EH (cell line): Measurements from ENCODE around the gene RAB3A.
A peak's percentile ranks its signal among the peaks of the same experiment; 100 is the strongest.

Source experiments
- DNase-seq: peaks from one replicate; pipeline ENCODE4 v3.0.0-alpha.2; 2015; ENCODE audit warnings: low read depth

The RAB3A gene

GRCh38 chr19:18197306-18197705 lies 6.5 kb downstream of the RAB3A start:
- DNase-seq, result no peak

GRCh38 chr19:18196511-18196845 lies 7.4 kb downstream of the RAB3A start:
- DNase-seq, result no peak

- peak; percentile 50 for DNase-seq
Observed at GRCh38 chr19:18194554-18195238, 9.1 kb downstream of the RAB3A start.

GRCh38 chr19:18194181-18194530 lies 9.7 kb downstream of the RAB3A start:
- DNase-seq, result no peak

- DNase-seq, result peak; percentile 11
Observed at GRCh38 chr19:18193388-18194180, 10.3 kb downstream of the RAB3A start.

- peak; percentile 100 for DNase-seq
Observed at GRCh38 chr19:18192673-18193387, 11.0 kb downstream of the RAB3A start, which contains the start of gene MPV17L2. Gene MPV17L2, plus strand, starts transcription at chr19:18193218. Its CDS starts 64 bp downstream, at chr19:18193282.

GRCh38 chr19:18191640-18192062 lies 12.2 kb downstream of the RAB3A start:
- DNase-seq, result no peak

- DNase-seq, result no peak
Observed at GRCh38 chr19:18190278-18190677, 13.6 kb downstream of the RAB3A start.

GRCh38 chr19:18185538-18185937 lies 18.3 kb downstream of the RAB3A start:
- no peak for DNase-seq

GRCh38 chr19:18183529-18183928 lies 20.3 kb downstream of the RAB3A start:
- DNase-seq, result no peak

- DNase-seq, result no peak
Observed at GRCh38 chr19:18179957-18180356, 23.9 kb downstream of the RAB3A start.

GRCh38 chr19:18176367-18177310 lies 27.2 kb downstream of the RAB3A start:
- peak; percentile 19 for DNase-seq

GRCh38 chr19:18174983-18175382 lies 28.9 kb downstream of the RAB3A start:
- DNase-seq, result no peak

GRCh38 chr19:18173572-18174288 lies 30.1 kb downstream of the RAB3A start, which contains the start of gene IFI30:
Gene IFI30, plus strand, starts transcription at chr19:18173813. Its CDS starts 29 bp downstream, at chr19:18173842.
- DNase-seq, result peak; percentile 42

GRCh38 chr19:18173054-18173571 lies 30.7 kb downstream of the RAB3A start:
- no peak for DNase-seq

- no peak for DNase-seq
Observed at GRCh38 chr19:18172331-18173053, 31.4 kb downstream of the RAB3A start.

- no peak for DNase-seq
Observed at GRCh38 chr19:18171605-18172327, 32.1 kb downstream of the RAB3A start.

- DNase-seq, result no peak
Observed at GRCh38 chr19:18170714-18171255, 33.1 kb downstream of the RAB3A start.
